ENCODE data around the gene NR2F2.

Gene NR2F2

GRCh38 chr15:96356494-96357455 is 26.3 kb downstream of the NR2F2 start:
- H3K4me3 ChIP-seq (ENCODE audit: low read depth, low read length), result peak overlapping the region; percentile 57
- in situ Hi-C loops (cut with HindIII; ENCODE audit: low sequenced_read_pairs), result no loop called here
- peak; percentile 78 for DNase-seq (ENCODE audit: low read depth)
- TF ChIP-seq, protein P1, sequence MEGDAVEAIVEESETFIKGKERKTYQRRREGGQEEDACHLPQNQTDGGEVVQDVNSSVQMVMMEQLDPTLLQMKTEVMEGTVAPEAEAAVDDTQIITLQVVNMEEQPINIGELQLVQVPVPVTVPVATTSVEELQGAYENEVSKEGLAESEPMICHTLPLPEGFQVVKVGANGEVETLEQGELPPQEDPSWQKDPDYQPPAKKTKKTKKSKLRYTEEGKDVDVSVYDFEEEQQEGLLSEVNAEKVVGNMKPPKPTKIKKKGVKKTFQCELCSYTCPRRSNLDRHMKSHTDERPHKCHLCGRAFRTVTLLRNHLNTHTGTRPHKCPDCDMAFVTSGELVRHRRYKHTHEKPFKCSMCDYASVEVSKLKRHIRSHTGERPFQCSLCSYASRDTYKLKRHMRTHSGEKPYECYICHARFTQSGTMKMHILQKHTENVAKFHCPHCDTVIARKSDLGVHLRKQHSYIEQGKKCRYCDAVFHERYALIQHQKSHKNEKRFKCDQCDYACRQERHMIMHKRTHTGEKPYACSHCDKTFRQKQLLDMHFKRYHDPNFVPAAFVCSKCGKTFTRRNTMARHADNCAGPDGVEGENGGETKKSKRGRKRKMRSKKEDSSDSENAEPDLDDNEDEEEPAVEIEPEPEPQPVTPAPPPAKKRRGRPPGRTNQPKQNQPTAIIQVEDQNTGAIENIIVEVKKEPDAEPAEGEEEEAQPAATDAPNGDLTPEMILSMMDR (IDR thresholded peaks at IDR 0.05; ENCODE audit: low read depth, low read length, missing control alignments), result peak; percentile 92

DNA sequence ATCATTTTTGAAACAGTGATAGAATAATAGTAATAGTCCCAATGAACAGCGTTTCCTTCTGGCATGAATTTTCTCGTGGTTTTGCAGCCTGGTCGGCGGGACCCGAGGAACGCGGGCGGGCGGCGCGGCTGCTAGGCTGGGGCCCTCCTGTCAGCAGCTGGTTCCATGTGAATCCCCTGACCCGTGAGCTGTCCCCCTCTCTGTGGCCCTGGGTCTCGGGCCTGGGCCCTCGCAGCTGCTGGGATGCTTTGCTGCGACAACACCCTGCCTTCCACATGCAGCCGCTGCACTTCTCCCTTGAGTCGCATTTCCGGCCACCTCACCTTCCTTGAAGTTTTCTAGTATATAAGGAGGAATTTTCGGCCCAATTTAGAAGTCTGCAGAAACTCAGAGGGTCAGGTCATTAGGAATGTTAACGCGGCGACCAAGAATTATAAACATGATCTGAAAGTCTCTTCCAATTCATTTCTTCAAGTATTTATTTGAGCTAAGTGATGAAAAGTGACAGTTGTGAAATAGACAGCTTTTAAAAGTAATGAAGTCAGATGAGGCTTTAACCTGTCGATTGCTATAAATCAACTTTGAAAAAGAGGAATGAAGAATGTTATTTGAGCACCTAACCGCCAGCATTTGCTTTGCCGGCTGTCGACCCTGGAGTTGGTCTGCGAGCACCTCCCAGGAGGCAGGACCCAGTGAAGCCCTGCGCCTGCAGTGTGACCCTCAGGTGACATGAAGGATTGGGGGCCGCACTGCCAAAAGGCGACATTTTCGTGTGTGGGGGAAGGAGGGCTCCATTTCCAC is 27.7 kb downstream of the NR2F2 start:
- DNase-seq (ENCODE audit: low read depth), result no peak
- H3K4me3 ChIP-seq (ENCODE audit: low read depth, low read length), result peak overlapping the region; percentile 57
- TF ChIP-seq, protein P1 (IDR thresholded peaks at IDR 0.05; ENCODE audit: low read depth, low read length, missing control alignments), result no peak
- in situ Hi-C loops (cut with HindIII; ENCODE audit: low sequenced_read_pairs), result no loop called here

DNA sequence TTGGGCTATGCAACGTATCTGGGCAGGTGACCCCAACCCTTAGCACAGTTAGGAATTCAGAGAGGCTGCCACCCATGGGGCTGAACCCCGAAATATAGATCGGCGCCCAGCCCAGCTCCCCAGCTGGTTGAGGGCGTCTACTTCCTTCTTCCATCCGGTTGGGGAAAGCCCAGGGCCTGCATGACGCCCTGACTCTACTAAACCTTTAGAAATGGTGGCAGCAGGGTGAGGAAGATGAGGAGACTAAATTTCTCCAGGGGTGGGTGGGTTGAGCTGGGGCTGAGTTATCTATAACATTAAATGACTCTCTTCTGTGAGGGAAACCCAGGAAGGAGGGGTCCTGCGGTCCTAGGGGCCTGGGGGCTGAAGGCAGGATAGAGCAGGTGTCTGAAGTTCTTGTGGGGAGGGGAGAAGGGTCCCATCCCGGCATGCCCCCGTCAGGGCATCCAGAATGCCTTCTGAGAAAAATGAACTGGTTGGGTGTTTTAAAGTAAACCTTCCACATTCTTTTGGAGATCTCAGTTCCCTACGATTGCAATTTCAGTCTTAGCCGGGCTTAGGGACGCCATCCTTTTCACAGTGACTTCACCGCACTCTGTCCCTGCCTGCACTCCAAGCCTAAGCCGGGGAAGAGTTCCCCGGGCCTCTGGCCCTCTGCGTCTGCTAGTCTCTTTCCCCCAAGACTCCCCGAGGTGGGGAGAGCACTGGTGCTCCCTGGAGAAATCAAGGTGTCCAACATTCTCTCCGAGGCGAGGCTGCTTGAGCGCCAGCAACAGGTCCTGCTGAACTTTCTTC is 28.5 kb downstream of the NR2F2 start:
- no peak overlapping the region for H3K4me3 ChIP-seq (ENCODE audit: low read depth, low read length)
- TF ChIP-seq, protein P1 (IDR thresholded peaks at IDR 0.05; ENCODE audit: low read depth, low read length, missing control alignments), result no peak
- DNase-seq (ENCODE audit: low read depth), result no peak
- in situ Hi-C loops (cut with HindIII; ENCODE audit: low sequenced_read_pairs), result no loop called here

DNA sequence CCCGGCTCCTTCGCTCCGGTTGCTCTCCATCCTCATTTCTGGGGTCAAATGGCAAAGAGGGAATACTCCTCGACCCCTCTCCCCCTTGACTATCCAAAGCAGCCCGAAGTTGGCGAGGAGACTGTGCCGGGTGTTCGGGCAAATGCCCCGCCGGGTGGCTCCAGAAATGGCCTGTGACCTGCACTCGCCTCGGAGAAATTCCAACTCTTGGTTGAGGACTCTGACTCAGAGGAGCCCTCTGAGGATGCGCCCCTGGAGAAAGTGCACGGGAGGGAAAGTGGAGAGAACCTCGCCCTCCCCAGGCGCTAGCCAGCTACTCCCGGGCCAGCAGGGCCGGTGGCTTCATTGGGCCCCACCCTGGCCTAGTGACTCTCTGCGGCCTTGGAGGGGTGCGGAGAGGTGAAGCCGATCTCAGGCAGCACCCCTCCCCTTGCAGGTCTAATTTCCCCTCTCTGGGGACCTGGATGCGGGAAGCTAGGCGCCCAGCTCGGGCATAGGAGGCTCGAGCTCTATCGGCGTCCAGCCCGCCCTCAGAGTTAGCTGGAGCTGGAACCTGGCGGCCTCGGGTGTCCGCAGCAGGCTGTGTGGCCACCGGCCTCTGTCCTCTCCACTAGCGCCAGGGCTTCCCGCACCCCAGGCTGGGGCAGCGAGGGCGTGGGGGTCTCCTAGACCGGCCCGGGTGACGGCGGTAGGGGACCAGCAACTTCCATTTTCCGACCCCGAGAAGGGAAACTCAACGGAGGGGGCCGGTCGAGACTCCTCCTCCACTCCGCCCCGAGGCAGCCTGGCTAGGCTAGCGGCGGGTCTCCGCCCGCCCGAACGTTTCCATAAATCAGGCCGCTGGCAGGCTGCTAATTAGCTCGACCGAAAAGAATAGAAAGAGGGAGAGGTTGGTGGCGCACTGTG is 29.4 kb downstream of the NR2F2 start:
- peak overlapping the region; percentile 42 for H3K4me3 ChIP-seq (ENCODE audit: low read depth, low read length)
- DNase-seq (ENCODE audit: low read depth), result no peak
- TF ChIP-seq, protein P1 (IDR thresholded peaks at IDR 0.05; ENCODE audit: low read depth, low read length, missing control alignments), result no peak
- in situ Hi-C loops (cut with HindIII; ENCODE audit: low sequenced_read_pairs), result no loop called here

GRCh38 chr15:96360581-96361308 is 30.2 kb downstream of the NR2F2 start:
- TF ChIP-seq, protein P1 (IDR thresholded peaks at IDR 0.05; ENCODE audit: low read depth, low read length, missing control alignments), result no peak
- in situ Hi-C loops (cut with HindIII; ENCODE audit: low sequenced_read_pairs), result no loop called here
- peak overlapping the region; percentile 42 for H3K4me3 ChIP-seq (ENCODE audit: low read depth, low read length)
- no peak for DNase-seq (ENCODE audit: low read depth)

Data from astrocyte of the cerebellum (primary cell).